ENCODE results near the gene GLRX.

- TF ChIP-seq CTCF (IDR thresholded peaks at IDR 0.05; ENCODE audit: insufficient read depth, low read length, poor library complexity, severe bottlenecking) (no peak), EZH2phosphoT487 (conservative IDR thresholded peaks at IDR 0.05; ENCODE audit: low read length) (no peak)
Observed at GRCh38 chr5:95782181-95782580, 40.3 kb downstream of the GLRX start.
